HL-60 (cell line): Measurements from ENCODE around the gene SCYL2.

Experiments
- DNase-seq, 2 experiments: peaks; one replicate each; pipeline ENCODE4 v3.0.0-alpha.2; 2010 to 2020; ENCODE audit warnings: low read depth in 1 of 2, low spot score in 1 of 2
- H3K27ac ChIP-seq: fragments of 250-450 bp; sonication (Bioruptor Pico); replicated peaks from 2 replicates; pipeline ENCODE4 v1.5.1; 2020; ENCODE audit warnings: mild to moderate bottlenecking, moderate library complexity
- H3K27me3 ChIP-seq: fragments of 250-450 bp; sonication (Bioruptor Pico); 2 replicates; pipeline ENCODE4 v1.5.1; 2021; ENCODE audit warnings: mild to moderate bottlenecking, moderate library complexity; ENCODE audit not compliant: insufficient read depth, poor library complexity, severe bottlenecking
- H3K4me3 ChIP-seq: replicated peaks from 2 replicates; pipeline ENCODE4 v1.5.1; 2011; ENCODE audit warnings: mild to moderate bottlenecking, control low read depth, low read length; ENCODE audit not compliant: insufficient read depth
- CTCF ChIP-seq: IDR thresholded peaks from one replicate; pipeline ENCODE4 v1.5.1; 2011; ENCODE audit warnings: low read length, control low read depth, inconsistent platforms; ENCODE audit not compliant: insufficient read depth
- GABPA ChIP-seq: IDR thresholded peaks from 2 replicates; pipeline ENCODE4 v1.6.1; 2012; ENCODE audit warnings: low read depth
- POLR2AphosphoS5 ChIP-seq: IDR thresholded peaks from 2 replicates; pipeline ENCODE4 v1.6.1; 2012; ENCODE audit warnings: low read depth
- REST ChIP-seq: IDR thresholded peaks from 2 replicates; pipeline ENCODE4 v1.6.1; 2012; ENCODE audit warnings: low read depth; ENCODE audit not compliant: insufficient replicate concordance
- SPI1 ChIP-seq: IDR thresholded peaks from 2 replicates; pipeline ENCODE4 v1.6.1; 2012; ENCODE audit warnings: low read depth, mild to moderate bottlenecking, borderline replicate concordance

SCYL2 gene

GRCh38 chr12:100253437-100253836 lies 13.5 kb upstream of the SCYL2 start:
- H3K4me3 ChIP-seq: no peak overlapping the region

GRCh38 chr12:100254876-100255275 lies 12.1 kb upstream of the SCYL2 start:
- H3K27me3 ChIP-seq: no peaks in the 10 kb centered on the region
- TF ChIP-seq POLR2AphosphoS5 (no peak), CTCF (no peak), GABPA (no peak), SPI1 (no peak), REST (no peak)
- H3K4me3 ChIP-seq: no peak overlapping the region
- DNase-seq: no peak
- no peak overlapping the region for H3K27ac ChIP-seq

More at GRCh38 chr12:100253437-100253836, 13.5 kb upstream of the SCYL2 start:
- Histone ChIP-seq H3K27me3 (no peaks in the 10 kb centered on the region), H3K27ac (no peak overlapping the region)
- no peak for DNase-seq
- TF ChIP-seq SPI1 (no peak), CTCF (no peak), POLR2AphosphoS5 (no peak), GABPA (no peak), REST (no peak)

GRCh38 chr12:100258127-100258526 lies 8.8 kb upstream of the SCYL2 start:
- no peaks in the 10 kb centered on the region for H3K27me3 ChIP-seq
- no peak overlapping the region for H3K4me3 ChIP-seq
- DNase-seq: no peak
- no peak for TF ChIP-seq GABPA
- TF ChIP-seq SPI1: no peak
- TF ChIP-seq POLR2AphosphoS5: no peak
- TF ChIP-seq CTCF: no peak
- no peak for TF ChIP-seq REST
- no peak overlapping the region for H3K27ac ChIP-seq
